Breast epithelium (tissue), 3 donors: ENCODE measurements around the gene QRICH2.

Experiments used
- POLR2A ChIP-seq: fragments of 450-650 bp; IDR thresholded peaks from one replicate; pipeline ENCODE4 v1.6.1; 2016; ENCODE audit warnings: antibody characterized with exemption, mild to moderate bottlenecking, moderate library complexity
- POLR2AphosphoS5 ChIP-seq, 3 donors: sonication (generic); formaldehyde crosslinking; IDR thresholded peaks; one replicate each; pipeline ENCODE4 v1.6.1; 2017; ENCODE audit warnings: antibody characterized with exemption in 3 of 3
- TF ChIP-seq, protein P1 (sequence below), 3 donors: fragments of 450-650 bp; IDR thresholded peaks; one replicate each; pipeline ENCODE4 v1.5.1; 2016 to 2017; ENCODE audit warnings: antibody characterized with exemption in 3 of 3, mild to moderate bottlenecking in 3 of 3, moderate library complexity in 3 of 3

DNA sequence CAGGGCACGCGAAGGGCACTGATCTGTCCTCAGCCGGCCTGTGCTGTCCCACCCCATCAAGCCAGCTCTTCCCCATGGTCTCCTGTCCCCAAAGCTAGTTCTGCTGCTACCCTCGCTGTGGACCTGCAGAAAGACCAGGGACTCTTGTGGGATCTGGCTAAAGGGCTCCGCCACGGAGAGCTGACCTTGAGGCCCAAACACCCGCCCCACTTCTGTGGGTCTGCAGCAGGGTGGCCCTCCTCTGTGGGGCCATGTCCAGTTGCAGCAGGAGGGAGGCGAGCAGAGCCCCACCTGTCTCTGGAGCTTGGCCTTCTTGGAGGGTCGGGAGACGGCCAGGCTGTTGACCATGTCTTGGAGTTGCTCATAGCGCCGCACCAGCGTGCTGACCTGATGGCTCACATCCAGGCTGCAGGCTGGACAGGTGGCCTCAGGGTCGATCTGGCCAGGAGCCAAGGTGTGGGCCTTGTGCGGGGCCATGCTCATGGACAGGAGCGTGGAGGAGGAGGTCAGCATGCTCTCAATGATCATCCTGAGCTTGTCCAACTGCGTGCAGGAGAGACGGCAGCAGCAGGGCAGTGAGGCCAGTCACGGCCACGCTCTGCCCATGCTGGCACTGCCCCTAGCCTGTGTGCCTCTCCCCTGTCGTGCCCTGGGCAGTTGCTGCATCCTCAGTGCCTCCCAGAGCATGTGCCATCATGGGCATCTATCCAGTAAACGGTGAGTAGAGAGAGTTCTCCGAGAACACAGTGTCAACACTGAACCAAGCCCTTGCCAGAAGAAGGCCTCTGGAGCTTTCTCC lies 26.3 kb downstream of the QRICH2 start:
- TF ChIP-seq, protein P1, sequence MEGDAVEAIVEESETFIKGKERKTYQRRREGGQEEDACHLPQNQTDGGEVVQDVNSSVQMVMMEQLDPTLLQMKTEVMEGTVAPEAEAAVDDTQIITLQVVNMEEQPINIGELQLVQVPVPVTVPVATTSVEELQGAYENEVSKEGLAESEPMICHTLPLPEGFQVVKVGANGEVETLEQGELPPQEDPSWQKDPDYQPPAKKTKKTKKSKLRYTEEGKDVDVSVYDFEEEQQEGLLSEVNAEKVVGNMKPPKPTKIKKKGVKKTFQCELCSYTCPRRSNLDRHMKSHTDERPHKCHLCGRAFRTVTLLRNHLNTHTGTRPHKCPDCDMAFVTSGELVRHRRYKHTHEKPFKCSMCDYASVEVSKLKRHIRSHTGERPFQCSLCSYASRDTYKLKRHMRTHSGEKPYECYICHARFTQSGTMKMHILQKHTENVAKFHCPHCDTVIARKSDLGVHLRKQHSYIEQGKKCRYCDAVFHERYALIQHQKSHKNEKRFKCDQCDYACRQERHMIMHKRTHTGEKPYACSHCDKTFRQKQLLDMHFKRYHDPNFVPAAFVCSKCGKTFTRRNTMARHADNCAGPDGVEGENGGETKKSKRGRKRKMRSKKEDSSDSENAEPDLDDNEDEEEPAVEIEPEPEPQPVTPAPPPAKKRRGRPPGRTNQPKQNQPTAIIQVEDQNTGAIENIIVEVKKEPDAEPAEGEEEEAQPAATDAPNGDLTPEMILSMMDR (IDR thresholded peaks at IDR 0.05) = no peak
- TF ChIP-seq POLR2A (no peak), POLR2AphosphoS5 (IDR thresholded peaks at IDR 0.05) (no peak)
